CD4-positive, alpha-beta T cell treated with Interleukin-6 for 4 hours (primary cell): ENCODE data around the gene ARMC6.

Experiments used
- DNase-seq: peaks from one replicate; pipeline ENCODE4 v3.0.0-alpha.2; 2020; ENCODE audit warnings: mixed read lengths

ARMC6 gene

GRCh38 chr19:19056636-19057275, 23.4 kb downstream of the ARMC6 start:
- no peak for DNase-seq

- no peak for DNase-seq
These were observed 23.9 kb downstream of the ARMC6 start for GRCh38 chr19:19057317-19057716.

- no peak for DNase-seq
These were observed 24.3 kb downstream of the ARMC6 start for GRCh38 chr19:19057720-19058119.

GRCh38 chr19:19059018-19059836, 25.8 kb downstream of the ARMC6 start:
- DNase-seq: no peak

- no peak for DNase-seq
These were observed 26.6 kb downstream of the ARMC6 start for GRCh38 chr19:19059837-19060611.

GRCh38 chr19:19061506-19061905, 28.1 kb downstream of the ARMC6 start:
- no peak for DNase-seq

GRCh38 chr19:19062454-19063182, 29.2 kb downstream of the ARMC6 start:
- peak; percentile 13 for DNase-seq

GRCh38 chr19:19063183-19064097, 30.0 kb downstream of the ARMC6 start, which contains the start of gene SLC25A42:
SLC25A42 (plus strand) TSS chr19:19063994; CDS start chr19:19096125, 32,131 bp downstream.
- peak; percentile 99 for DNase-seq

- DNase-seq: no peak
These were observed 30.8 kb downstream of the ARMC6 start for GRCh38 chr19:19064098-19064722.

GRCh38 chr19:19064811-19065745, 31.7 kb downstream of the ARMC6 start:
- DNase-seq: peak; percentile 37

GRCh38 chr19:19067276-19068072, 34.1 kb downstream of the ARMC6 start:
- no peak for DNase-seq

GRCh38 chr19:19068659-19069654, 35.6 kb downstream of the ARMC6 start:
- no peak for DNase-seq

- DNase-seq: no peak
These were observed 38.5 kb downstream of the ARMC6 start for GRCh38 chr19:19071897-19072296.

- DNase-seq: no peak
These were observed 40.9 kb downstream of the ARMC6 start for GRCh38 chr19:19074196-19074882.

- no peak for DNase-seq
These were observed 41.7 kb downstream of the ARMC6 start for GRCh38 chr19:19075126-19075525.

- no peak for DNase-seq
These were observed 43.1 kb downstream of the ARMC6 start for GRCh38 chr19:19076476-19076875.

GRCh38 chr19:19077103-19077502, 43.7 kb downstream of the ARMC6 start:
- no peak for DNase-seq
